ENCODE measurements around the gene RGS11. TPM values are rescaled to one million over a fixed set of nuclear protein-coding genes. Genes with fewer than 3 reads are reported as not detected.

The RGS11 gene
- total RNA-seq, 2 experiments from 2014 or later: not detected

GRCh38 chr16:309476-309875 lies 33.7 kb upstream of the RGS11 start:
- H3K36me3 Mint-ChIP-seq (ENCODE audit: low read depth): peaks cover 11% of the 10 kb centered on the region
- ATAC-seq (peak; percentile 87), DNase-seq (peak; percentile 59)
- no peaks in the 10 kb centered on the region for H3K27me3 Mint-ChIP-seq (ENCODE audit: low read depth)
- H3K9me3 Mint-ChIP-seq (ENCODE audit: insufficient read depth): no peaks in the 10 kb centered on the region
- H3K4me3 Mint-ChIP-seq: no peak overlapping the region
- POLR2A ChIA-PET: interaction anchor here (0.6 to 1.0 kb wide), 3 partner anchors 10 to 113 kb away, joined by 3 to 4 read pairs (median 3); partner anchors contain the start of gene FAM234A
- peak overlapping the region; percentile 45 for H3K27ac Mint-ChIP-seq
- CTCF ChIA-PET: interaction anchor here (1.1 to 1.4 kb wide), 6 partner anchors 10 to 203 kb away, joined by 3 to 5 read pairs (median 4); partner anchors contain the start of gene FAM234A
- peaks cover 18% of the 10 kb centered on the region for H3K4me1 Mint-ChIP-seq (ENCODE audit: low read depth)

- CTCF ChIA-PET: no interaction called here
- H3K36me3 Mint-ChIP-seq (ENCODE audit: low read depth): peaks cover 12% of the 10 kb centered on the region
- DNase-seq (no peak), ATAC-seq (no peak)
- peaks cover 18% of the 10 kb centered on the region for H3K4me1 Mint-ChIP-seq (ENCODE audit: low read depth)
- H3K4me3 Mint-ChIP-seq: no peak overlapping the region
- no peaks in the 10 kb centered on the region for H3K27me3 Mint-ChIP-seq (ENCODE audit: low read depth)
- POLR2A ChIA-PET: no interaction called here
- H3K9me3 Mint-ChIP-seq (ENCODE audit: insufficient read depth): no peaks in the 10 kb centered on the region
- no peak overlapping the region for H3K27ac Mint-ChIP-seq
Measured at GRCh38 chr16:307691-308312, 32.1 kb upstream of the RGS11 start.

GRCh38 chr16:306911-307370 lies 31.2 kb upstream of the RGS11 start:
- H3K4me3 Mint-ChIP-seq: no peak overlapping the region
- no peaks in the 10 kb centered on the region for H3K9me3 Mint-ChIP-seq (ENCODE audit: insufficient read depth)
- CTCF ChIA-PET: no interaction called here
- ATAC-seq (no peak), DNase-seq (no peak)
- no peak overlapping the region for H3K27ac Mint-ChIP-seq
- POLR2A ChIA-PET: no interaction called here
- H3K4me1 Mint-ChIP-seq (ENCODE audit: low read depth): peaks cover 18% of the 10 kb centered on the region
- H3K36me3 Mint-ChIP-seq (ENCODE audit: low read depth): peaks cover 12% of the 10 kb centered on the region
- no peaks in the 10 kb centered on the region for H3K27me3 Mint-ChIP-seq (ENCODE audit: low read depth)

GRCh38 chr16:305916-306626 lies 30.3 kb upstream of the RGS11 start:
- no peaks in the 10 kb centered on the region for H3K9me3 Mint-ChIP-seq (ENCODE audit: insufficient read depth)
- H3K36me3 Mint-ChIP-seq (ENCODE audit: low read depth): peaks cover 12% of the 10 kb centered on the region
- H3K27ac Mint-ChIP-seq: no peak overlapping the region
- ATAC-seq: no peak
- H3K4me3 Mint-ChIP-seq: no peak overlapping the region
- CTCF ChIA-PET: no interaction called here
- no peaks in the 10 kb centered on the region for H3K27me3 Mint-ChIP-seq (ENCODE audit: low read depth)
- DNase-seq: no peak
- POLR2A ChIA-PET: no interaction called here
- H3K4me1 Mint-ChIP-seq (ENCODE audit: low read depth): peaks cover 18% of the 10 kb centered on the region

GRCh38 chr16:303760-304505 lies 28.2 kb upstream of the RGS11 start:
- peaks cover 8% of the 10 kb centered on the region for H3K4me1 Mint-ChIP-seq (ENCODE audit: low read depth)
- no peak overlapping the region for H3K4me3 Mint-ChIP-seq
- H3K27me3 Mint-ChIP-seq (ENCODE audit: low read depth): no peaks in the 10 kb centered on the region
- DNase-seq: no peak
- POLR2A ChIA-PET: no interaction called here
- H3K36me3 Mint-ChIP-seq (ENCODE audit: low read depth): peaks cover 8% of the 10 kb centered on the region
- H3K27ac Mint-ChIP-seq: no peak overlapping the region
- CTCF ChIA-PET: no interaction called here
- no peaks in the 10 kb centered on the region for H3K9me3 Mint-ChIP-seq (ENCODE audit: insufficient read depth)
- no peak for ATAC-seq

GRCh38 chr16:301950-302349 lies 26.2 kb upstream of the RGS11 start:
- Mint-ChIP-seq H3K27ac (no peak overlapping the region), H3K9me3 (ENCODE audit: insufficient read depth) (no peaks in the 10 kb centered on the region), H3K4me3 (no peak overlapping the region), H3K4me1 (ENCODE audit: low read depth) (no peaks in the 10 kb centered on the region), H3K27me3 (ENCODE audit: low read depth) (no peaks in the 10 kb centered on the region), H3K36me3 (ENCODE audit: low read depth) (peaks cover 6% of the 10 kb centered on the region)
- DNase-seq (no peak), ATAC-seq (no peak)
- POLR2A ChIA-PET: no interaction called here
- CTCF ChIA-PET: no interaction called here

- ATAC-seq (no peak), DNase-seq (no peak)
- H3K27ac Mint-ChIP-seq: no peak overlapping the region
- no peaks in the 10 kb centered on the region for H3K4me1 Mint-ChIP-seq (ENCODE audit: low read depth)
- ChIA-PET CTCF (no interaction called here), POLR2A (no interaction called here)
- peaks cover 6% of the 10 kb centered on the region for H3K36me3 Mint-ChIP-seq (ENCODE audit: low read depth)
- H3K27me3 Mint-ChIP-seq (ENCODE audit: low read depth): no peaks in the 10 kb centered on the region
- no peak overlapping the region for H3K4me3 Mint-ChIP-seq
- no peaks in the 10 kb centered on the region for H3K9me3 Mint-ChIP-seq (ENCODE audit: insufficient read depth)
Measured at GRCh38 chr16:301235-301634, 25.5 kb upstream of the RGS11 start.

- no peaks in the 10 kb centered on the region for H3K27me3 Mint-ChIP-seq (ENCODE audit: low read depth)
- H3K9me3 Mint-ChIP-seq (ENCODE audit: insufficient read depth): no peaks in the 10 kb centered on the region
- H3K4me1 Mint-ChIP-seq (ENCODE audit: low read depth): no peaks in the 10 kb centered on the region
- POLR2A ChIA-PET: no interaction called here
- CTCF ChIA-PET: no interaction called here
- ATAC-seq (no peak), DNase-seq (no peak)
- peaks cover 2% of the 10 kb centered on the region for H3K36me3 Mint-ChIP-seq (ENCODE audit: low read depth)
- H3K27ac Mint-ChIP-seq: no peak overlapping the region
- no peak overlapping the region for H3K4me3 Mint-ChIP-seq
Measured at GRCh38 chr16:297832-298231, 22.1 kb upstream of the RGS11 start.

- POLR2A ChIA-PET: no interaction called here
- Mint-ChIP-seq H3K36me3 (ENCODE audit: low read depth) (peaks cover 6% of the 10 kb centered on the region), H3K4me1 (ENCODE audit: low read depth) (no peaks in the 10 kb centered on the region), H3K27me3 (ENCODE audit: low read depth) (no peaks in the 10 kb centered on the region), H3K27ac (no peak overlapping the region), H3K9me3 (ENCODE audit: insufficient read depth) (no peaks in the 10 kb centered on the region), H3K4me3 (no peak overlapping the region)
- CTCF ChIA-PET: no interaction called here
- DNase-seq: no peak
- ATAC-seq: no peak
Measured at GRCh38 chr16:296806-297510, 21.2 kb upstream of the RGS11 start.

GRCh38 chr16:296276-296675 lies 20.5 kb upstream of the RGS11 start:
- ChIA-PET POLR2A (no interaction called here), CTCF (no interaction called here)
- ATAC-seq: no peak
- no peak for DNase-seq
- H3K4me3 Mint-ChIP-seq: no peak overlapping the region
- H3K9me3 Mint-ChIP-seq (ENCODE audit: insufficient read depth): no peaks in the 10 kb centered on the region
- no peaks in the 10 kb centered on the region for H3K27me3 Mint-ChIP-seq (ENCODE audit: low read depth)
- H3K4me1 Mint-ChIP-seq (ENCODE audit: low read depth): no peaks in the 10 kb centered on the region
- peaks cover 8% of the 10 kb centered on the region for H3K36me3 Mint-ChIP-seq (ENCODE audit: low read depth)
- no peak overlapping the region for H3K27ac Mint-ChIP-seq

GRCh38 chr16:293043-293775 lies 17.5 kb upstream of the RGS11 start:
- DNase-seq (no peak), ATAC-seq (no peak)
- Mint-ChIP-seq H3K27me3 (ENCODE audit: low read depth) (no peaks in the 10 kb centered on the region), H3K27ac (no peak overlapping the region), H3K9me3 (ENCODE audit: insufficient read depth) (no peaks in the 10 kb centered on the region), H3K4me1 (ENCODE audit: low read depth) (no peaks in the 10 kb centered on the region), H3K4me3 (no peak overlapping the region), H3K36me3 (ENCODE audit: low read depth) (peaks cover 13% of the 10 kb centered on the region)
- ChIA-PET POLR2A (no interaction called here), CTCF (no interaction called here)
